ENCODE measurements around the gene ARHGAP19.
A peak's percentile ranks its signal among the peaks of the same experiment; 100 is the strongest.

ARHGAP19 gene

GRCh38 chr10:97190450-97190849 is 102.0 kb downstream of the ARHGAP19 start:
- no peak for DNase-seq

- peak; percentile 60 for DNase-seq
These were observed 104.2 kb downstream of the ARHGAP19 start for GRCh38 chr10:97188261-97188711.

- no peak for DNase-seq
These were observed 105.5 kb downstream of the ARHGAP19 start for GRCh38 chr10:97186911-97187310.

- no peak for DNase-seq
These were observed 106.9 kb downstream of the ARHGAP19 start, which contains the start of gene SLIT1 for GRCh38 chr10:97185326-97186058. SLIT1 (minus strand) TSS chr10:97185959; CDS start chr10:97185674, 285 bp downstream.

- DNase-seq = no peak
These were observed 107.5 kb downstream of the ARHGAP19 start for GRCh38 chr10:97184971-97185325.

GRCh38 chr10:97183314-97183713 is 109.1 kb downstream of the ARHGAP19 start:
- DNase-seq = no peak

- no peak for DNase-seq
These were observed 110.0 kb downstream of the ARHGAP19 start for GRCh38 chr10:97182288-97182990.

- DNase-seq = no peak
These were observed 111.5 kb downstream of the ARHGAP19 start for GRCh38 chr10:97180986-97181385.

- no peak for DNase-seq
These were observed 112.1 kb downstream of the ARHGAP19 start for GRCh38 chr10:97180363-97180755.

DNA sequence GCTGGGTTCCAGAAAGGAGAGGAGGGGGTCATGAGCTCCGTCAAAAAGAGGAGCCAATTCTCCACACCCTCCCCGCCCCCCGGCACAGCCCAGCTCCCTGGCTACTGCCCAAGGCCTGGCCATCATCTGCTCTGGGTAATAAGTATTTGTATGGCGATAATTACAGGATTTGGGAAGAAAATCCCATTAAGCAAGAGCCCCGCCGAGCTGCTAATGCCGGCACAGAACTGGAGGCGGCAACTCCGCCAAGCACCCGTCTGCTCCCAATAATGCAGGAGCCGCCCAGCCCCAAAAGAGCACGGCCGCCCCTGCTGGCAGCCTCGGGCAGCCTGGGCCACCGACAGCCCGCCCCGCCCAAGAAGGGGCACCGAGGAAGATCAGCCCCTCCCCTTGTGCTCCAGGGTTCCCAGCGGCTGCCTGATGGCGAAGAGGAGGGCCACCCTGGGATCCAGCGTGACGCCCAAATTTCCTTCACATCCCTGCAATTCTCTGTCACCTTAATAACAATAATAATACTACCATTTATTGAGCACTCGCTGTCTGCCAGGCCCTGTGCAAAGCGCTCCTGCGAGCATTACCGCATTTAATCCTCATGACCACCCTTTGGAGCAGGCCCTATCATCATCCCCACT is 112.6 kb downstream of the ARHGAP19 start:
- DNase-seq = peak; percentile 12

GRCh38 chr10:97179311-97179710 is 113.1 kb downstream of the ARHGAP19 start:
- DNase-seq = no peak

GRCh38 chr10:97178074-97178473 is 114.4 kb downstream of the ARHGAP19 start:
- DNase-seq = no peak

DNA sequence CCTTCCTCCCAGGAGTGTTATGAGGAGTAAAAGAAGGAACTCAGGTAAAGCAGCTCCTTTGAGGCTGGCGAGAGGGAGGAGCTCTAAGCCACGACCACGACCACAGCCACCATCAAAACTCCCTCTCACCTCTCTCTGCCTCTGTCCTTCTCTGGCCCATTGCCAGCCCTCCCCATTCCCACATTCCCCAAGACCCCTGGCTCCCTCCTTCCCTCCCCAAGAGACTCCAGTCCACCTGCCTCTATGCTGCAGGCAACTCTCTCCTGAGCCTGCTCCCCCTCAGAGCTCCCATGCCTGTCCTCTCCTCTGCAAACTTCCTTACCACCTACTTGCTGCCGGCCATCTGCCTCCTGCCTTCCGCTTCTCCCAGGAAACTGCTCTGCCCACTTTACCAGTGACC is 116.2 kb downstream of the ARHGAP19 start:
- DNase-seq = no peak

DNA sequence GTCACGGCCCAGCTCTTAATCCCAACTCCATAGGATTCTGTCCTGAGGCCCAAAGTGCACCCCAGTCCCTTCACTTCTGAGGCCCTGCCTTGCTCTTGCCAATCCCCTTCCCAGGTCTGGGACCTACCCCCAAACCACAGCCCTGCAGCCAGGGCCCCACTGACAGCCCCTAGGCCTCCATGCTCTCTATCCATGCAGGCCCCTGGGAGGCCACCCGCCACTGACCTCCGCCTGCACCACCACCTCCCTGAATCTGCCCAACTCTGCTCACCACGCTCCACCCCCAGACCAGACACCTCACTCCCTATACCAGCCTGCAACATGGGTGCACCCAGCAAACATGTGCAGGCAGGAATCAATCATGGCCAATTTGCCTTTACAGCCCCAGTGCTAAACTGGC is 116.9 kb downstream of the ARHGAP19 start:
- DNase-seq = no peak

- DNase-seq = no peak
These were observed 117.5 kb downstream of the ARHGAP19 start for GRCh38 chr10:97174941-97175340.

- no peak for DNase-seq
These were observed 118.1 kb downstream of the ARHGAP19 start for GRCh38 chr10:97174276-97174775.

DNA sequence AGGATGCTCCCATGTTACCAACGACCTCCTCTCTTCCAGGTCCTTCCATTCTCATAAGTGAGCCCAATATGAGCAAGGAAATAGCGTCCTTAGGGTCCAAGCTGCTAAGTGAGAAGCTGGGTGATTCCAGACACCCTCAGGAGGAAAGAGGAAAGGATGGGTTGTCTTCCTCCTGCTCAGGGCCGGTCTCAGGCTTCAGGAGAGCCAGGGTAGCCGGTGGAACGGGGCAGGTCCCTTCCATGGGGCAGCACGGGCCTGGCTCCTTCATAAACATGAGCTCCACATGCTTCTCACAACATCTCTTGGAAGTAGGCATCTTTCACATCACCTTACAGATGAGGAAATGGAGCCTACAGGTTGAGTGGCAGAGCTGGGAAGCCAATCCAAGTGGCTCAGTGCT is 119.4 kb downstream of the ARHGAP19 start:
- DNase-seq = no peak

Measured in DMS79 (cell line).